B cell (primary cell): Measurements from ENCODE around the gene RAN.

ENCODE experiments used
- EZH2 ChIP-seq: IDR thresholded peaks from 2 replicates; pipeline ENCODE4 v1.6.1; 2012; ENCODE audit warnings: borderline replicate concordance, low read depth, mild to moderate bottlenecking, moderate library complexity, low read length; ENCODE audit not compliant: insufficient read depth, poor library complexity, severe bottlenecking
- TF ChIP-seq, protein P1 (sequence below): fragments of 200-600 bp; IDR thresholded peaks from one replicate; pipeline ENCODE4 v1.8.0; 2022; ENCODE audit warnings: antibody characterized with exemption, mild to moderate bottlenecking

DNA sequence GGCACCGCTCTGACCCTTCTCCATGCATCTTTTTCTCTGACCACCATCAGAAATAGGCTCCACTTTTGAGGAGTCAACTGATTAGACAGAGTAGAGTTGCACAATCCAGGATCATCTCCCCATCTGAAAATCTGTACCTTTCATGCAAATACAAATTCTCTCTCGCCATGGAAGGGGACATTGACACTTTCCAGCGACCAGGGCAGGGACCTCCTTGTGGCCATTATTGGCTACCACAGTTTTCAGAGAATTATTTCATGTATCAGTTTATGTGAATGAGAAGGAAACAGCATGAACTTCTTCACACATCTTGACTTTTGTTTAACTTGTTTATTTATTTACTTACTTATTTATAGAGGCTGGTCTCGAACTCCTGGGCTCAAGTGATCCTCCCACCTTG lies 13.8 kb upstream of the RAN start:
- TF ChIP-seq, protein P1, sequence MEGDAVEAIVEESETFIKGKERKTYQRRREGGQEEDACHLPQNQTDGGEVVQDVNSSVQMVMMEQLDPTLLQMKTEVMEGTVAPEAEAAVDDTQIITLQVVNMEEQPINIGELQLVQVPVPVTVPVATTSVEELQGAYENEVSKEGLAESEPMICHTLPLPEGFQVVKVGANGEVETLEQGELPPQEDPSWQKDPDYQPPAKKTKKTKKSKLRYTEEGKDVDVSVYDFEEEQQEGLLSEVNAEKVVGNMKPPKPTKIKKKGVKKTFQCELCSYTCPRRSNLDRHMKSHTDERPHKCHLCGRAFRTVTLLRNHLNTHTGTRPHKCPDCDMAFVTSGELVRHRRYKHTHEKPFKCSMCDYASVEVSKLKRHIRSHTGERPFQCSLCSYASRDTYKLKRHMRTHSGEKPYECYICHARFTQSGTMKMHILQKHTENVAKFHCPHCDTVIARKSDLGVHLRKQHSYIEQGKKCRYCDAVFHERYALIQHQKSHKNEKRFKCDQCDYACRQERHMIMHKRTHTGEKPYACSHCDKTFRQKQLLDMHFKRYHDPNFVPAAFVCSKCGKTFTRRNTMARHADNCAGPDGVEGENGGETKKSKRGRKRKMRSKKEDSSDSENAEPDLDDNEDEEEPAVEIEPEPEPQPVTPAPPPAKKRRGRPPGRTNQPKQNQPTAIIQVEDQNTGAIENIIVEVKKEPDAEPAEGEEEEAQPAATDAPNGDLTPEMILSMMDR, result no peak
- TF ChIP-seq EZH2, result no peak
